AG04450 (cell line): ENCODE measurements around the gene ZNF747. TPM values are rescaled to one million over a fixed set of nuclear protein-coding genes. Genes with fewer than 3 reads are reported as not detected.
"Not testable (repeated sequence)": the region's sequence is repeated elsewhere in the genome, so short reads cannot be mapped to it uniquely, and the experiment has no call there.

Source experiments
- CTCF ChIA-PET: fragments of 300-600, 350-600 bp; formaldehyde crosslinking; extraction: SDS; loops from one replicate; lab custom pipeline; 2022; ENCODE audit warnings: antibody characterized with exemption, inconsistent platforms; lab: Charles Lee
- POLR2A ChIA-PET: fragments of 350-600 bp; formaldehyde crosslinking; extraction: SDS; loops from one replicate; lab custom pipeline; 2021; ENCODE audit warnings: antibody characterized with exemption, inconsistent platforms; lab: Yijun Ruan, JAX
- DNase-seq: peaks from one replicate; pipeline ENCODE4 v3.0.0-alpha.2; 2011; ENCODE audit warnings: low read depth, low spot score
- H3K27ac ChIP-seq: one replicate; pipeline ENCODE4 v1.5.1; 2012; ENCODE audit warnings: low read depth, low read length, control low read depth
- H3K27me3 ChIP-seq: one replicate; pipeline ENCODE4 v1.6.0; 2012; ENCODE audit warnings: low read length; ENCODE audit not compliant: control insufficient read depth, insufficient read depth
- H3K4me3 ChIP-seq: 2 replicates; pipeline ENCODE4 v1.5.1; 2011; ENCODE audit warnings: mild to moderate bottlenecking, low read depth, low read length, control low read depth
- H3K9me3 ChIP-seq: 2 replicates; pipeline ENCODE4 v1.5.1; 2012; ENCODE audit warnings: low read length; ENCODE audit not compliant: control insufficient read depth, insufficient read depth
- CTCF ChIP-seq: IDR thresholded peaks from 2 replicates; pipeline ENCODE4 v1.5.1; 2011; ENCODE audit warnings: low read depth, low read length, control low read depth, inconsistent platforms
- polyA plus RNA-seq: library from polyadenylated mRNA; depleted of rRNA; stranded (reverse); fragments of >200 nt; gene quantifications from 2 replicates; pipeline ENCODE4 v1.2.3, GENCODE V29; 2011

The ZNF747 gene
- polyA plus RNA-seq, 1 experiment, result 5.0 TPM

GRCh38 chr16:30539000-30539964 lies 4.6 kb upstream of the ZNF747 start:
- ChIA-PET POLR2A (no interaction called here), CTCF (no interaction called here)
- no peak for TF ChIP-seq CTCF
- no peak for DNase-seq
- Histone ChIP-seq H3K4me3 (no peak overlapping the region), H3K27ac (no peak overlapping the region), H3K27me3 (no peaks in the 10 kb centered on the region), H3K9me3 (no peaks in the 10 kb centered on the region; the same call in 1 of the 2 replicates)

- not testable (repeated sequence) for DNase-seq, H3K4me3 ChIP-seq, H3K9me3 ChIP-seq, H3K27ac ChIP-seq, H3K27me3 ChIP-seq
- ChIA-PET CTCF (interaction anchor here (0.9 to 1.9 kb wide), 7 partner anchors 21 to 114 kb away, joined by 3 to 14 read pairs (median 6); partner anchors contain the start of genes PRR14 and ZNF764), POLR2A (interaction anchor here (1.2 to 1.5 kb wide), 3 partner anchors 9 to 118 kb away, joined by 3 to 7 read pairs (median 5); partner anchors contain the start of gene ZNF688)
These were observed 1.9 kb upstream of the ZNF747 start for GRCh38 chr16:30536391-30537024.

GRCh38 chr16:30535777-30536190 lies 1.1 kb upstream of the ZNF747 start:
- no peak overlapping the region for H3K27ac ChIP-seq
- peak; percentile 70 for TF ChIP-seq CTCF
- peak overlapping the region; percentile 69 for H3K4me3 ChIP-seq
- POLR2A ChIA-PET, result interaction anchor here (1.0 to 1.7 kb wide), 5 partner anchors 8 to 118 kb away, joined by 3 to 7 read pairs (median 5); partner anchors contain the start of genes ZNF688, ZNF689 and ZNF764
- CTCF ChIA-PET, result interaction anchor here (0.5 to 1.9 kb wide), 14 partner anchors 14 to 166 kb away, joined by 3 to 14 read pairs (median 4); partner anchors contain the start of genes PRR14, ZNF764 and ZNF785
- H3K27me3 ChIP-seq, result no peaks in the 10 kb centered on the region
- no peaks in the 10 kb centered on the region; the same call in 1 of the 2 replicates for H3K9me3 ChIP-seq
- no peak for DNase-seq

- H3K9me3 ChIP-seq, result no peaks in the 10 kb centered on the region; the same call in 1 of the 2 replicates
- peak overlapping the region; percentile 31 for H3K27ac ChIP-seq
- ChIA-PET CTCF (interaction anchor here (0.5 to 1.9 kb wide), 15 partner anchors 15 to 166 kb away, joined by 3 to 14 read pairs (median 3); partner anchors contain the start of genes PRR14, ZNF764 and ZNF785), POLR2A (interaction anchor here (0.6 to 1.7 kb wide), 8 partner anchors 8 to 117 kb away, joined by 3 to 8 read pairs (median 4); partner anchors contain the start of genes ZNF688, ZNF689 and ZNF764)
- H3K4me3 ChIP-seq, result peak overlapping the region; percentile 69
- no peak for TF ChIP-seq CTCF
- H3K27me3 ChIP-seq, result no peaks in the 10 kb centered on the region
- DNase-seq, result no peak
These were observed 583 bp upstream of the ZNF747 start for GRCh38 chr16:30535106-30535776.
